ENCODE measurements around the gene MLLT6.

The MLLT6 gene

GRCh38 chr17:38674749-38675615, 30.1 kb upstream of the MLLT6 start, which contains the start of gene EPOP:
EPOP (minus strand) TSS chr17:38674957; CDS start chr17:38674495, 462 bp downstream.
- FAIRE-seq = no peak
- DNase-seq (ENCODE audit: low spot score) = peak; percentile 29

GRCh38 chr17:38676706-38677504, 28.2 kb upstream of the MLLT6 start:
- DNase-seq (ENCODE audit: low spot score) (peak; percentile 75), FAIRE-seq (no peak)

GRCh38 chr17:38677819-38678218, 27.3 kb upstream of the MLLT6 start:
- DNase-seq (ENCODE audit: low spot score) = no peak
- no peak for FAIRE-seq

- DNase-seq (ENCODE audit: low spot score) (no peak), FAIRE-seq (no peak)
Measured at GRCh38 chr17:38681096-38681495, 24.0 kb upstream of the MLLT6 start.

GRCh38 chr17:38685491-38685890, 19.6 kb upstream of the MLLT6 start:
- DNase-seq (ENCODE audit: low spot score) (no peak), FAIRE-seq (no peak)

GRCh38 chr17:38687286-38687685, 17.8 kb upstream of the MLLT6 start:
- DNase-seq (ENCODE audit: low spot score) = no peak
- no peak for FAIRE-seq

GRCh38 chr17:38690386-38690785, 14.7 kb upstream of the MLLT6 start:
- FAIRE-seq = no peak

GRCh38 chr17:38691154-38691553, 13.9 kb upstream of the MLLT6 start:
- FAIRE-seq (no peak), DNase-seq (ENCODE audit: low spot score) (no peak)

More at GRCh38 chr17:38690386-38690785, 14.7 kb upstream of the MLLT6 start:
- no peak for DNase-seq (ENCODE audit: low spot score)

- no peak for FAIRE-seq
- DNase-seq (ENCODE audit: low spot score) = no peak
Measured at GRCh38 chr17:38693700-38694329, 11.3 kb upstream of the MLLT6 start.

GRCh38 chr17:38697061-38697820, 7.8 kb upstream of the MLLT6 start:
- DNase-seq (ENCODE audit: low spot score) (no peak), FAIRE-seq (no peak)

- FAIRE-seq = no peak
- DNase-seq (ENCODE audit: low spot score) = no peak
Measured at GRCh38 chr17:38698760-38699159, 6.3 kb upstream of the MLLT6 start.

GRCh38 chr17:38701504-38702165, 3.4 kb upstream of the MLLT6 start:
- peak; percentile 56 for DNase-seq (ENCODE audit: low spot score)

GRCh38 chr17:38702166-38702915, 2.7 kb upstream of the MLLT6 start:
- no peak for FAIRE-seq

More at GRCh38 chr17:38701504-38702165, 3.4 kb upstream of the MLLT6 start:
- FAIRE-seq = no peak

GRCh38 chr17:38702916-38703741, 1.9 kb upstream of the MLLT6 start:
- FAIRE-seq = no peak
- no peak for DNase-seq (ENCODE audit: low spot score)

More at GRCh38 chr17:38702166-38702915, 2.7 kb upstream of the MLLT6 start:
- DNase-seq (ENCODE audit: low spot score) = peak; percentile 66

GRCh38 chr17:38703742-38704605, 1.1 kb upstream of the MLLT6 start:
- DNase-seq (ENCODE audit: low spot score) (no peak), FAIRE-seq (no peak)

GRCh38 chr17:38705523-38705802, 390 bp downstream of the MLLT6 start:
- DNase-seq (ENCODE audit: low spot score) = no peak
- FAIRE-seq = no peak

GRCh38 chr17:38705803-38706504, 881 bp downstream of the MLLT6 start:
- no peak for FAIRE-seq
- DNase-seq (ENCODE audit: low spot score) = peak; percentile 3

Measured in RCC 7860 (cell line).